Dermis blood vessel endothelial cell (primary cell): ENCODE results near the gene KIAA1549. TPM values are rescaled to one million over a fixed set of nuclear protein-coding genes. Genes with fewer than 3 reads are reported as not detected.
A peak's percentile ranks its signal among the peaks of the same experiment; 100 is the strongest.
"Not testable (repeated sequence)": the region's sequence is repeated elsewhere in the genome, so short reads cannot be mapped to it uniquely, and the experiment has no call there.

Experiments
- DNase-seq: peaks from one replicate; pipeline ENCODE4 v3.0.0; 2010
- total RNA-seq: library from RNA; depleted of rRNA; stranded (reverse); fragments of >200 nt; gene quantifications from 2 replicates; pipeline ENCODE4 v1.2.3, GENCODE V29; 2014

Gene KIAA1549
- total RNA-seq, 1 donor from 2014 or later = 2.6 TPM

- DNase-seq = no peak
Measured at GRCh38 chr7:138941545-138941944, 39.6 kb downstream of the KIAA1549 start.

- not testable (repeated sequence) for DNase-seq
Measured at GRCh38 chr7:138940602-138941001, 40.6 kb downstream of the KIAA1549 start.

GRCh38 chr7:138937484-138937883, 43.7 kb downstream of the KIAA1549 start:
- DNase-seq = peak; percentile 41

- peak; percentile 79 for DNase-seq
Measured at GRCh38 chr7:138935465-138936011, 45.7 kb downstream of the KIAA1549 start.

- peak; percentile 81 for DNase-seq
Measured at GRCh38 chr7:138934861-138935260, 46.3 kb downstream of the KIAA1549 start.

- DNase-seq = no peak
Measured at GRCh38 chr7:138934367-138934766, 46.8 kb downstream of the KIAA1549 start.

GRCh38 chr7:138932870-138933269, 48.3 kb downstream of the KIAA1549 start:
- no peak for DNase-seq

GRCh38 chr7:138932427-138932826, 48.8 kb downstream of the KIAA1549 start:
- no peak for DNase-seq

GRCh38 chr7:138929969-138930368, 51.2 kb downstream of the KIAA1549 start:
- no peak for DNase-seq

- DNase-seq = no peak
Measured at GRCh38 chr7:138926241-138926612, 55.0 kb downstream of the KIAA1549 start.

GRCh38 chr7:138924501-138925225, 56.5 kb downstream of the KIAA1549 start:
- no peak for DNase-seq

GRCh38 chr7:138921277-138921676, 59.9 kb downstream of the KIAA1549 start:
- DNase-seq = no peak

GRCh38 chr7:138919911-138920310, 61.3 kb downstream of the KIAA1549 start:
- DNase-seq = no peak

GRCh38 chr7:138919216-138919615, 62.0 kb downstream of the KIAA1549 start:
- no peak for DNase-seq

- no peak for DNase-seq
Measured at GRCh38 chr7:138918756-138919155, 62.4 kb downstream of the KIAA1549 start.

- DNase-seq = no peak
Measured at GRCh38 chr7:138918176-138918575, 63.0 kb downstream of the KIAA1549 start.

GRCh38 chr7:138917771-138918170, 63.4 kb downstream of the KIAA1549 start:
- DNase-seq = no peak

GRCh38 chr7:138916731-138917130, 64.5 kb downstream of the KIAA1549 start:
- no peak for DNase-seq

GRCh38 chr7:138916275-138916674, 64.9 kb downstream of the KIAA1549 start:
- no peak for DNase-seq

GRCh38 chr7:138913783-138914182, 67.4 kb downstream of the KIAA1549 start:
- DNase-seq = no peak

- no peak for DNase-seq
Measured at GRCh38 chr7:138911007-138911406, 70.2 kb downstream of the KIAA1549 start.

GRCh38 chr7:138907850-138908249, 73.3 kb downstream of the KIAA1549 start:
- DNase-seq = no peak

GRCh38 chr7:138907201-138907847, 73.9 kb downstream of the KIAA1549 start:
- no peak for DNase-seq

GRCh38 chr7:138903859-138904435, 77.2 kb downstream of the KIAA1549 start:
- DNase-seq = no peak
